H1 (cell line): ENCODE measurements around the gene TSHR. TPM values are rescaled to one million over a fixed set of nuclear protein-coding genes. Genes with fewer than 3 reads are reported as not detected.

Experiments
- CTCF ChIA-PET: fragments of 300-600 bp; sonication (Branson Sonifier 250); formaldehyde crosslinking; loops from one replicate; lab custom pipeline; 2021; ENCODE audit not compliant: partially characterized antibody; lab: Charles Lee
- POLR2A ChIA-PET: fragments of 300-600 bp; sonication (Branson Sonifier 250); formaldehyde crosslinking; loops from one replicate; lab custom pipeline; 2021; ENCODE audit warnings: inconsistent platforms; ENCODE audit not compliant: partially characterized antibody; lab: Charles Lee
- DNase-seq, 2 experiments: peaks; one replicate each; pipeline versions ENCODE4 v3.0.0 to v3.0.0-alpha.2; 2010 to 2022; ENCODE audit warnings: low spot score in 2 of 2, low read depth in 1 of 2, mixed read lengths in 1 of 2
- FAIRE-seq: peaks from 2 replicates; lab custom pipeline; 2011; peaks lifted over from hg19 to GRCh38; lab: Jason Lieb, UNC
- H2AFZ ChIP-seq: 2 replicates; pipeline ENCODE4 v1.8.1; 2012; ENCODE audit warnings: low read length, inconsistent platforms
- H2AK5ac ChIP-seq: 2 replicates; pipeline ENCODE4 v1.6.1; 2013; ENCODE audit warnings: low read depth, low read length
- H2BK120ac ChIP-seq: replicated peaks from 2 replicates; pipeline ENCODE3; 2013; ENCODE audit warnings: low read depth, low read length, inconsistent platforms
- H2BK12ac ChIP-seq: 2 replicates; pipeline ENCODE4 v1.6.1; 2013; ENCODE audit warnings: low read depth, low read length
- H2BK15ac ChIP-seq: 2 replicates; pipeline ENCODE4 v1.6.1; 2013; ENCODE audit warnings: low read length
- H2BK20ac ChIP-seq: 2 replicates; pipeline ENCODE4 v1.6.1; 2013; ENCODE audit warnings: low read length
- H2BK5ac ChIP-seq: 2 replicates; pipeline ENCODE4 v1.6.1; 2013; ENCODE audit warnings: low read depth, low read length
- H3K14ac ChIP-seq: 2 replicates; pipeline ENCODE4 v1.6.1; 2013; ENCODE audit warnings: inconsistent platforms; ENCODE audit not compliant: insufficient read length
- H3K18ac ChIP-seq: 2 replicates; pipeline ENCODE4 v1.6.1; 2013; ENCODE audit warnings: low read length; ENCODE audit errors: extremely low read depth
- H3K23ac ChIP-seq: 2 replicates; pipeline ENCODE4 v1.6.1; 2013; ENCODE audit warnings: inconsistent platforms; ENCODE audit not compliant: insufficient read length
- H3K23me2 ChIP-seq: 2 replicates; pipeline ENCODE4 v1.6.1; 2013; ENCODE audit warnings: low read depth, low read length
- H3K27ac ChIP-seq: 2 replicates; pipeline ENCODE4 v1.6.1; 2011; ENCODE audit warnings: low read depth, low read length, inconsistent platforms
- H3K27me3 ChIP-seq, 4 experiments: replicated peaks in 1 of 4; 1 replicate in 1 of 4; 2 replicates in 3 of 4; pipeline versions ENCODE4 v1.6.1 to v1.8.1; 2011 to 2013; ENCODE audit warnings: low read length in 3 of 4, mild to moderate bottlenecking in 3 of 4, inconsistent platforms in 2 of 4, mixed read lengths in 2 of 4, moderate library complexity in 1 of 4; ENCODE audit not compliant: control insufficient read depth in 3 of 4, insufficient read depth in 3 of 4; ENCODE audit errors: extremely low read depth in 1 of 4
- H3K36me3 ChIP-seq, 4 experiments: 2 replicates each; pipeline versions ENCODE4 v1.6.1 to v1.8.1; 2011 to 2013; ENCODE audit warnings: mild to moderate bottlenecking in 4 of 4, low read length in 3 of 4, moderate library complexity in 2 of 4, control low read depth in 1 of 4, inconsistent platforms in 1 of 4; ENCODE audit not compliant: insufficient read depth in 4 of 4, control insufficient read depth in 2 of 4
- H3K4ac ChIP-seq: replicated peaks from 2 replicates; pipeline ENCODE3; 2013; ENCODE audit warnings: low read length, low read depth, mixed read lengths, inconsistent platforms; ENCODE audit not compliant: insufficient read length
- H3K4me1 ChIP-seq, 4 experiments: replicated peaks in 1 of 4; 1 replicate in 1 of 4; 2 replicates in 3 of 4; pipeline versions ENCODE4 v1.6.1 to v1.8.1; 2011 to 2013; ENCODE audit warnings: low read length in 3 of 4, inconsistent platforms in 2 of 4, mixed read lengths in 1 of 4; ENCODE audit not compliant: insufficient read depth in 4 of 4, control insufficient read depth in 3 of 4
- H3K4me2 ChIP-seq, 2 experiments: 2 replicates each; pipeline versions ENCODE4 v1.6.1 to v1.8.1; 2011 to 2013; ENCODE audit warnings: low read depth in 2 of 2, low read length in 2 of 2, control low read depth in 1 of 2, inconsistent platforms in 1 of 2, mild to moderate bottlenecking in 1 of 2; ENCODE audit not compliant: insufficient read depth in 1 of 2
- H3K4me3 ChIP-seq, 4 experiments: fragments of 200-600, 300-600 bp in 1 of 4; sonication (generic), shearing (Covaris generic), sonication (Bioruptor Twin) in 1 of 4; 2 replicates each; pipeline versions ENCODE4 v1.5.1 to v1.8.1; 2011 to 2016; ENCODE audit warnings: low read length in 4 of 4, low read depth in 3 of 4, control low read depth in 2 of 4, inconsistent platforms in 2 of 4, mild to moderate bottlenecking in 2 of 4, mixed read lengths in 1 of 4, moderate library complexity in 1 of 4; ENCODE audit not compliant: insufficient read depth in 2 of 4; ENCODE audit errors: extremely low read depth in 1 of 4
- H3K56ac ChIP-seq: replicated peaks from 2 replicates; pipeline ENCODE3; 2013; ENCODE audit warnings: low read depth, mild to moderate bottlenecking, mixed read lengths, low read length, inconsistent platforms; ENCODE audit not compliant: insufficient read length
- H3K79me1 ChIP-seq: 2 replicates; pipeline ENCODE4 v1.6.1; 2013; ENCODE audit warnings: low read depth, low read length, control low read depth
- H3K79me2 ChIP-seq, 2 experiments: 2 replicates each; pipeline versions ENCODE4 v1.6.1 to v1.8.1; 2012 to 2013; ENCODE audit warnings: low read length in 2 of 2, mild to moderate bottlenecking in 2 of 2, inconsistent platforms in 1 of 2; ENCODE audit not compliant: insufficient read depth in 2 of 2, control insufficient read depth in 1 of 2
- H3K9ac ChIP-seq, 4 experiments: replicated peaks in 1 of 4; 1 replicate in 1 of 4; 2 replicates in 3 of 4; pipeline versions ENCODE4 v1.6.1 to v1.8.1; 2011 to 2013; ENCODE audit warnings: low read depth in 3 of 4, low read length in 3 of 4, control low read depth in 2 of 4, mild to moderate bottlenecking in 2 of 4, moderate library complexity in 2 of 4, inconsistent platforms in 1 of 4; ENCODE audit errors: extremely low read depth in 1 of 4
- H3K9me3 ChIP-seq, 2 experiments: 2 replicates each; pipeline versions ENCODE4 v1.6.1 to v1.8.1; 2012 to 2013; ENCODE audit warnings: mild to moderate bottlenecking in 2 of 2, moderate library complexity in 2 of 2, control low read depth in 1 of 2, inconsistent platforms in 1 of 2, low read depth in 1 of 2, low read length in 1 of 2, mixed read lengths in 1 of 2; ENCODE audit not compliant: insufficient read depth in 2 of 2
- H4K20me1 ChIP-seq, 2 experiments: replicated peaks in 1 of 2; 2 replicates each; pipeline versions ENCODE3 to v1.8.1; 2011 to 2013; ENCODE audit warnings: inconsistent platforms in 2 of 2, low read length in 2 of 2, mild to moderate bottlenecking in 1 of 2; ENCODE audit not compliant: insufficient read depth in 2 of 2, control insufficient read depth in 1 of 2
- H4K5ac ChIP-seq: 2 replicates; pipeline ENCODE4 v1.6.1; 2013; ENCODE audit warnings: low read length, low read depth, mixed read lengths, inconsistent platforms; ENCODE audit not compliant: insufficient read length
- H4K8ac ChIP-seq: 2 replicates; pipeline ENCODE4 v1.8.0; 2013; ENCODE audit warnings: mild to moderate bottlenecking, moderate library complexity, low read length, inconsistent platforms; ENCODE audit not compliant: insufficient read depth; ENCODE audit errors: extremely low read depth
- H4K91ac ChIP-seq: replicated peaks from 2 replicates; pipeline ENCODE3; 2013; ENCODE audit warnings: low read length, mixed read lengths, inconsistent platforms; ENCODE audit not compliant: insufficient read length
- ASH2L ChIP-seq: fragments of 200-600, 300-600 bp; sonication (generic); IDR thresholded peaks from one replicate; pipeline ENCODE4 v1.7.1; 2017; ENCODE audit warnings: low read length
- BACH1 ChIP-seq: IDR thresholded peaks from 2 replicates; pipeline ENCODE4 v1.6.1; 2012; ENCODE audit warnings: low read length, improper control_type of control experiment
- BRCA1 ChIP-seq: IDR thresholded peaks from 2 replicates; pipeline ENCODE4 v1.6.1; 2012; ENCODE audit warnings: low read depth, low read length, improper control_type of control experiment
- CBX5 ChIP-seq: fragments of 300-800, 300-1000 bp; sonication (generic); IDR thresholded peaks from 2 replicates; pipeline ENCODE4 v1.7.1; 2016; ENCODE audit warnings: antibody characterized with exemption, low read length, low read depth
- CBX8 ChIP-seq: fragments of 300-800, 300-1000 bp; sonication (generic); IDR thresholded peaks from 2 replicates; pipeline ENCODE4 v1.7.1; 2016; ENCODE audit warnings: low read depth, low read length, borderline replicate concordance
- CHD2 ChIP-seq: IDR thresholded peaks from 2 replicates; pipeline ENCODE4 v1.6.1; 2012; ENCODE audit warnings: low read length, improper control_type of control experiment
- CREB1 ChIP-seq: IDR thresholded peaks from 2 replicates; pipeline ENCODE4 v1.6.1; 2012; ENCODE audit warnings: inconsistent platforms
- NANOG ChIP-seq: IDR thresholded peaks from 2 replicates; pipeline ENCODE4 v1.6.1; 2011; ENCODE audit warnings: low read length, low read depth, mild to moderate bottlenecking, inconsistent platforms; ENCODE audit not compliant: insufficient read depth, poor library complexity, severe bottlenecking
- NRF1 ChIP-seq: IDR thresholded peaks from 2 replicates; pipeline ENCODE4 v1.6.1; 2011; ENCODE audit warnings: mild to moderate bottlenecking, low read depth, low read length, improper control_type of control experiment
- POU5F1 ChIP-seq: IDR thresholded peaks from 2 replicates; pipeline ENCODE4 v1.6.1; 2011; ENCODE audit warnings: low read depth, mild to moderate bottlenecking, low read length, moderate library complexity
- RAD21 ChIP-seq, 2 experiments: IDR thresholded peaks in 1 of 2; conservative IDR thresholded peaks in 1 of 2; 2 replicates each; pipeline ENCODE4 v1.6.1; 2011; ENCODE audit warnings: low read depth in 2 of 2, low read length in 2 of 2, improper control_type of control experiment in 1 of 2, inconsistent platforms in 1 of 2, mild to moderate bottlenecking in 1 of 2, moderate library complexity in 1 of 2
- SIX5 ChIP-seq: IDR thresholded peaks from 2 replicates; pipeline ENCODE4 v1.6.1; 2011; ENCODE audit warnings: mild to moderate bottlenecking, low read depth, low read length
- SP4 ChIP-seq: IDR thresholded peaks from 2 replicates; pipeline ENCODE4 v1.6.1; 2012; ENCODE audit warnings: low read length, inconsistent platforms
- WGBS, 2 experiments: shearing (Covaris generic) in 1 of 2; methylation state at CpG; one replicate each; pipeline versions ENCODE4 v1.1.6 to v1.1.7; 2013 to 2015; ENCODE audit warnings: low lambda C conversion rate in 2 of 2, mixed read lengths in 2 of 2, inconsistent platforms in 1 of 2, low coverage in 1 of 2, missing lambda C conversion rate in 1 of 2; ENCODE audit not compliant: insufficient replicate concordance in 2 of 2, insufficient coverage in 1 of 2, insufficient read length in 1 of 2; ENCODE audit errors: extremely low coverage in 1 of 2, missing lambda C conversion rate in 1 of 2; 5-methylcytosine and 5-hydroxymethylcytosine counted together
- polyA plus RNA-seq, 7 experiments: library from polyadenylated mRNA; depleted of rRNA in 3 of 7; stranded (reverse) in 5 of 7; unstranded in 2 of 7; fragments of >200 nt in 5 of 7; fragments of 200-250 nt in 2 of 7; gene quantifications; 1 replicate in 5 of 7; 2 replicates in 1 of 7; 4 replicates in 1 of 7; pipeline versions ENCODE4 v1.2.1 to v1.2.3, GENCODE V29; 2011 to 2013; ENCODE audit warnings: missing spikeins in 2 of 7, mixed read lengths in 2 of 7
- total RNA-seq: library from RNA; stranded (reverse); fragmentation: NEBNext Ultra II Directional; extraction: Animal tissue kit (Norgen Biotek cat#: 25700); gene quantifications from 2 replicates; pipeline ENCODE4 v1.2.1, GENCODE V29; 2021
- TF ChIP-seq, protein P1 (sequence below): IDR thresholded peaks from 2 replicates; pipeline ENCODE4 v1.6.1; 2012; ENCODE audit warnings: low read length, inconsistent platforms

Gene TSHR
- total and polyA plus RNA-seq, 2 of the 8 experiments (the other 6 are each of a cell fraction or from before 2014, with no cell fraction given) = 0.27 TPM; not detected in 1

DNA sequence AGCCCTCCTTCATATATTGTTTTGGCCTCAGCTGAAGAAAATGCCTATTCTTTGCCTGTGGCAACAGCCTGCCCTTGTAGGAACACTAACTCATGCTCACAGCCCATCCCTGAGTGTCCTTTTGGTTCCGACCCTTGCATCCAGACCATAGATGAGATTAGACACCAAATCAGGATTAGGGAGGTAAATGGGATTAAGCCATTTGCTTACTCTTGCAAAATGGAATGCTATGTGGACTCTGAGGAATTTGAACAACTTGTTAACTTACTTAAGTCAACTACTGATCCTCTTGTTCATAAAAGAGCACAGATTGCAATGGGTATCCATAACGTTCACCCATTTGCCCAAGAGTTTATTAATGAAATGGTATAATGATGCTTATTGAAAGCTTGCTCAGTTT, 27.3 kb downstream of the TSHR start:
- no peak overlapping the region for H3K56ac ChIP-seq
- H3K9ac ChIP-seq = no peak overlapping the region
- no peak overlapping the region for H2BK15ac ChIP-seq
- no peaks in the 10 kb centered on the region for H3K79me2 ChIP-seq
- POLR2A ChIA-PET = no interaction called here
- no peak overlapping the region for H2BK20ac ChIP-seq
- no peak overlapping the region for H3K27ac ChIP-seq
- H3K23me2 ChIP-seq = no peaks in the 10 kb centered on the region; the same call in 1 of the 2 replicates
- H3K4ac ChIP-seq = no peak overlapping the region
- no peak overlapping the region for H2AFZ ChIP-seq
- 91% methylated on average over 2 of the region's 2 CpGs; no CpG with 5 or more reads in 1 of the 2 experiments for WGBS, 2 experiments
- H4K20me1 ChIP-seq = no peaks in the 10 kb centered on the region
- H2AK5ac ChIP-seq = no peak overlapping the region
- H3K4me1 ChIP-seq = no peaks in the 10 kb centered on the region
- no peak overlapping the region for H3K4me3 ChIP-seq
- no peak overlapping the region for H2BK5ac ChIP-seq
- no peak overlapping the region for H3K18ac ChIP-seq
- H4K8ac ChIP-seq = no peak overlapping the region
- DNase-seq (no peak), FAIRE-seq (no peak)
- H3K4me2 ChIP-seq = no peak overlapping the region
- no peaks in the 10 kb centered on the region for H3K79me1 ChIP-seq
- H3K14ac ChIP-seq = no peak overlapping the region
- H4K5ac ChIP-seq = no peak overlapping the region
- no peaks in the 10 kb centered on the region for H3K27me3 ChIP-seq
- no peak overlapping the region for H2BK12ac ChIP-seq
- no peak overlapping the region for H4K91ac ChIP-seq
- CTCF ChIA-PET = interaction anchor here (1.2 to 12.0 kb wide), 4 partner anchors 8 to 80 kb away, joined by 3 to 104 read pairs (median 5); partner anchors contain the start of gene TSHR
- H3K36me3 ChIP-seq = no peaks in the 10 kb centered on the region
- no peak overlapping the region for H3K23ac ChIP-seq
- H3K9me3 ChIP-seq = no peaks in the 10 kb centered on the region
- H2BK120ac ChIP-seq = no peak overlapping the region
- TF ChIP-seq NANOG (no peak), RAD21 (IDR thresholded peaks at IDR 0.05 in 1 of 2, conservative IDR thresholded peaks at IDR 0.05 in 1 of 2; ENCODE audit: low read depth in 2 of 2, low read length in 2 of 2) (no peak), POU5F1 (no peak), SP4 (no peak), CBX8 (no peak), CREB1 (no peak), BACH1 (no peak), CHD2 (no peak), BRCA1 (no peak), NRF1 (no peak), ASH2L (no peak), CBX5 (no peak), SIX5 (no peak)
- TF ChIP-seq, protein P1, sequence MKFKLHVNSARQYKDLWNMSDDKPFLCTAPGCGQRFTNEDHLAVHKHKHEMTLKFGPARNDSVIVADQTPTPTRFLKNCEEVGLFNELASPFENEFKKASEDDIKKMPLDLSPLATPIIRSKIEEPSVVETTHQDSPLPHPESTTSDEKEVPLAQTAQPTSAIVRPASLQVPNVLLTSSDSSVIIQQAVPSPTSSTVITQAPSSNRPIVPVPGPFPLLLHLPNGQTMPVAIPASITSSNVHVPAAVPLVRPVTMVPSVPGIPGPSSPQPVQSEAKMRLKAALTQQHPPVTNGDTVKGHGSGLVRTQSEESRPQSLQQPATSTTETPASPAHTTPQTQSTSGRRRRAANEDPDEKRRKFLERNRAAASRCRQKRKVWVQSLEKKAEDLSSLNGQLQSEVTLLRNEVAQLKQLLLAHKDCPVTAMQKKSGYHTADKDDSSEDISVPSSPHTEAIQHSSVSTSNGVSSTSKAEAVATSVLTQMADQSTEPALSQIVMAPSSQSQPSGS = no peak
